GM18502 (cell line): ENCODE results near the gene ELL2.
A peak's percentile ranks its signal among the peaks of the same experiment; 100 is the strongest.
"Not testable (repeated sequence)": the region's sequence is repeated elsewhere in the genome, so short reads cannot be mapped to it uniquely, and the experiment has no call there.

Experiments
- ATAC-seq: cut with Tn5 transposase; IDR thresholded peaks from one replicate; pipeline ENCODE4 v1.9.1; 2021; ENCODE audit warnings: mild to moderate bottlenecking; ENCODE audit not compliant: unreplicated experiment, poor library complexity

ELL2 gene

DNA sequence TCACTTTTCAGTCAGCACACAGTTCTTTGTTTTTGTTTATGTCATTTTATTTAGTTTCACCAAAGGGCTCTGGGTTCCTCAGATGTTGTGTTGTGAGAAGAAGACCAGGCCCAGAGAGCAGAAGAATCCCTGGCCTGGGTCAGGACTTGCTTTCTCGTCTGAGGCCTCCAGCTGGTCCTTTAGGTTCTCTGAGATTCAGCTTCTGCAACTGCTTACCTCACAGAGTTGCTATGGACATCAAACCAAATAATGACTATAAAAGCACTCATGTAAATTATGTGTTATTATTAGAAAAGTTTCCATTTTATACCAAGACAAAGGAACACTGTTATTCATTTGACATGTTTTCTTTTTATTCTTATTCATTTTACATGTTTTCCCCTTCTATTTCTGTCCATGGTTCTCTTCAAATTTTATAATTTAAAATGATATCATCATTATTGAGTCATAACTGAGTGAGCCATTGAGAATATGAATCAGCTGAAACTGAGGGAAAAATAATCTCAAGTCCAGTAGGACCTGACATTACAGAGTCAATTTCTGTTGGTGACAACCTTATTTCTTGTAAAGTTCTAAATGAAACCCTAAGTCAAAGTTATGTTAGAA, 95.1 kb downstream of the ELL2 start:
- ATAC-seq = no peak

DNA sequence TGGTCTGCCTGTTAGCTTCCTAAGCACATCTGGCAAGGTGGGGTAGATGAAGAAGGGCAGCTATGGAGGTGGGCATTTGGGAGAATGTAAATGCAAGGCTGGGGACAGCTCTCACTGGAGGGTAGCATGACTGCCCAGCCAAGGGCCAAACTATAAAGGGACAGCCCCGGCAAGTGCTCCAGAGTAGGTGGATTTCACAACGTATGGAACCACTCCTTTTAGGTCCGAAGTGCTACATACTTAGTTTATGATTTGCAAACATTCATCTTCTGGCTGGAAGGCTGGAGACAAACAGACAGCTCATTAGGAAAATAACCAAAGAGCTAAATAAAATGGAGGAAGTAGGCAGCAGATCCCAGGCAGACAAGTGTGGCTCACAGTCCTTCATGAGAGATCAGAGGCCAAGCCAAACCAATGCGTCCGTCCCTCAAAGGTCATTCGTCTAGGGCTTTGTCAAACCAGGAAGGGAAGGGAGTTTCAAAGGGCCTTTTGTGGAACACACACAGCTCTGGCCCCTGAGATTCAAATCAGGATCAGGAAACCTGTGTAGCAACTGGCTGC, 96.6 kb downstream of the ELL2 start:
- ATAC-seq = no peak

DNA sequence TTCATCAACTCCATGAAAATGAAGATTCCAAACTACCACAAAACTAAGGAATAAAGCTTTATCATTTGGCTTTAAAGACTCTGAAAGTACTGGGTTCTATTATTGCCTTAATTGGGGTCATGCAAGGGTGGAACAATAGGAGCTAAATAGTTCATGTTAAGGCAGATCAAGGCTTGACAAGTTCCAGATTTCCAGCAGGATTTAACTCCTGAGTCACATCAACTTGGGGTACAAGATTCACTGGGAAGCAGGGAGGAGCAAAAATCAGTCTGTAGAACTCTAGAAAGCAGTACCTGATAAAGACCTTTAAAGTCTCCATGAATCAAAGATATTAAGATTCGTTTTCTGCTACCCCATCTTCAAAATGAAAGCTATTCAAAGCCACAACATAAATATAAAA, 97.2 kb downstream of the ELL2 start:
- ATAC-seq = no peak

DNA sequence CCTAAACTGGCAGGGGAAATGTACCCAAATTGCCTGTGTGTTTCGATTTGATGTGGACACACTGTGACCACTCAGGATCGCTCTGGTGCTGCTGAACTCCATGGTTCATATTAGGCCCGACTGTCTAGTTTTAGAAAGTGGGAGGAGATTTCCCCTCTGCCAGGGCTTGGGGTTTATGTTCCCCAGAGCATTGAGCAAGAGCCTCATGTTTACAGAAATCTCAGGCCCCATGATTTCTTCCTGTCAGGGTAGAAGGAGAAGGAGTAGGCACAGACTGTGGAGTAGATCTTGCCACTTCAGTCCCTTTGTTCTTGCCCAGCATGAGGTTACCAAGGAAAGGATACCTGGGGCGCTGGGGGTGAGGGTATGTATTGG, 98.3 kb downstream of the ELL2 start:
- ATAC-seq = no peak

DNA sequence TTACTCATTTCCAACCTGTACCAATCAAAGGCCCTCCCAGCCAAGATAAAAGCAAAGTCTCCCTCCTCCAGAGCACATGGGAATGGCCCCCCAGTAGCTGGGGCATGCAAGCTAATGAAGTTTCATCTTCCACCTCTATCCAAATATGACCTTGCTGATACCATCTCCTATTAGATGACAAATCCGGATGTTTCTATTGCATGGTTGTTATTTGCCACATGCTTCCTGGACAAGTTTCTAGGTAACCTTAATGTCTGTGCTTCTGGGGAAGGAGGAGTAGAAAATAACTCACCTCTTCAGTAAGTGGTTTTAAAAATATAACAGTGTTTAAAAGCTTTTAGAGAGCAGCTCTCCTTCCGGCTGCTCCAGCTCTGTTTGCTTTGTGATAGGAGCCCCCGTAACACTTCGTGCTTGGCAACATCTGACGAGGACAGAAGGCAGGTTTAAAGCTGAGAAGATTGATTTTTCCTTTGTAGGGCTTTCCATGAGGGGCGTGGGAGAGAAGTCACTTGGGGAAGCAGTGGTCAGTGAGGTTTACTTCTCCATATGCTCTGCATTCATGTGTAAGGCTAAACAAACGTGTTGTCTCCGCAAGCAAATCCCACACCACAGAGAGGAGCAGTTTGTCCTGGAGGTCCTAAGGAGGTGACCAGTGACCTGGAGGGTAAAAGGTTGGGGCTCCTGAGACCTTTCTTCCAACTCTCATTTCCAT, 98.8 kb downstream of the ELL2 start:
- no peak for ATAC-seq

DNA sequence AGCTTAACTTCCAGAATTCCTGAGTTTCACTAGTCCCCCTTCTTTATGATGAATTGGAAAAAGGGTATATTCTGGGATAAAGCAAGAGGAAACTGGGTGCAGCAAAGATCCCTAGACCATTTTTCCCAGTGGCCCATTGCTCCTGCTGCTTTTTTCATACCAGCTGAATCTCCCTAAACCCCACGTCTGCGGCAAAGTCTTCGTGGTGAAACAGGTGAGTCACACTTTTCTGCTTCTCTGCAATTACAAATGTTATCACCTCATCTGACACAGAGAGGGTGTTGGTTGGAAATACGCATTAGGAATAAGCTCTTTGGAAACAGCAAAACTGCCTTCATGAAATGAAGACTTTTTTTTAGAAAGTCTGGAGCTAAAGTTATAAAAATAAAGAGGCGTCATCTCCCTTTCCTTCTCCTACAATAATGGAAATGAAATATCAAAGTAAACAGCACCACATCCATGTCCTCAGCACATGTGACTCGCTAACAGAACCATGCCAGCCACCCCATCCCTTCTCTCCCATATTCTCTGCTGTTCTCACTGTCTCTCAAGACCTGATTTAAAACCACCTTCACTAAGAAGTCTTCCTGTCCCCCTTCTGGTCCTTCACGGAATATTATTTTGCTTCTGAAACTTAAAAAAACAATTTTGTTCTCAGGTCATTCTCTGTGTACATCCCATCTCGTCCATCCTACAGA, 99.6 kb downstream of the ELL2 start:
- ATAC-seq = no peak

DNA sequence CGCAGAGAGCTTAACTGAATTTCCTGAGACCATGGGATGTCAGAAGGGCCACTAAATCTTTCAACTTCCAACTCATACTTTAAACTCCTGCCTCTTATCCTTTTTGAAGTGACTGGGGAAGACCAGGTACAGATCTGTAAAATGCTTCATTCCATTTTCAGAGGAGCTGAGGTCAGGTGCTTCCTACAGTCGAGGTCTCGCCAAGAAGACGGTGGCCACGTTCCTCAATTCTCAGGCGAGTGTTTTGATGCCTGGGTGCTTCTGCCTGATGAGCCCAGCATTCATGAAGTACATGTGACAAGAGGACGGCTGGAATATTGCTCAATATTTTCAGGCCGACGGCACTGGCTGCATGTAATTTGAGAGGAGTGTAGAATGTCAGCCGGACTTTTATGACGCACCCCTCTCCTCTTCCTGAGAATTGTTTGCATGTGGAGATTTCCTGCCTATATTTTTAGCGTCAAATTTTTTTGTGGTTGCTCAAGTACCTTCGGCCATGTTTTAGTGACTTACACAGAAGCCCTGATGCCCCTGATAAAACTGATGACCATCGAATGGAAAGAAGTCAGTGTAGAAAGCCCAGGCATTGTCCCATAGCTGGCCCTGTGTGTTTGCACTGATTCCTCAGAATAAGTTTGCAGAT, 100.3 kb downstream of the ELL2 start:
- no peak for ATAC-seq

DNA sequence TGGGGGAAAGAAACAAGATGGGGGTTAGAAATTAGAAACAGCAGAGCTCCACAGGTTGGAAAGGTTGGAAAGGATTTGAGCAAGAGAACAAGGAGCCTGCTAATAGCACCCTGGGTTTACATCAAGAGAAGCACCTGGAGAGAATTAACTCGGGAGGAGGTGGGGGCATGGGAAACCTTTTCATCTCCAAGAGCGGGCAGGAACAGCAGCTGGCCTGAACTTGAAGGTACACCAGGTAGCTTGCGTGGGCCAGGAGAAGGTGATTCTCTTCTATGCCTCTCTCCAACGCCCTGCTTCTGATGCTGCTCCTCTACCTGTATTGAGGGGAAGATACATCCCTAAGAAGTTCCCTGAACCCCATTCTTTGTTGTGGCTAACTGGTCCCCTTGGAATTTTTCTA, 102.0 kb downstream of the ELL2 start:
- no peak for ATAC-seq

DNA sequence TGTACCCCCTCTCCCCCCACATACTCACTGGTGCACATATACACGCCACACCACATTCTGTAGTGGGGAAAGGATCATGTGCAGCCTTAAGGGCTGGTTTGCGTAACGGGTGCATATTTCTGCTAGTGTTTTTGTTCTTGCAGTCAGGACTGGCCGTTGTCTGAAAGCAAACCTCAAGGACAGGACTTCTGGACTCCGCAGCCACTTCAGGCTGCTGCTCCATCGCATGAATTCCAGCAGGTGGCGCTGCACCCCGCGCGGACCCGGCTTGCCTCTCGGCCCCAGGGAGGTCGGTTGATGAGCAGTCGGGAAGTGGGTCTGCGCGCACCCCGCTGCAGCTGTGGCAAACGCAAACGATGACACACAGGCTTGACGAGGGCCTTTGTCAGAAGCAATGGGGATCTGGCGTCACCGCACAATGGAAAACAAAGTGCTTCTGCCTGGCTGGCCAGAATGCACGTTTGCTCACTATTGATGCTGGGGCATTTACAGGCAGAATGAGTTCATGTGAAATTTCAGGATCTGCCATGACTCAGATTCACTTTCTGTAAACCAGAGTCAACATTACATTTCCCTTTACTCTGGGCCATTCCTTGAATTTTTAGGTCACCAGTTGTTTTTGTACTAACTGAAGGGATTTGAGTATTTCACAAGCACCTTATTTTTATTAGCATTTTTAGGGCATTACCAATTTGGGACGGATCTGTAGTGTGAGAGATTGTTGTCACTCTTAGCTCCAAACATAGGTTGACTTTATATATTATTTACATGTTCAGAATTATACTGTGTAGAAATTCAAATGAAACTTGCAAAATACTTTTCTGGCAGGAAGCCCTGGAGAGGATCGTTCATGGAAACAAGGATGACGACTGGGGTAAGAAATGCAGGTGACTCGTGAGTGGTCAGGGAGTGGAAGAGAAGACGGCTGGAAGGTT, 102.7 kb downstream of the ELL2 start:
- peak; percentile 82 for ATAC-seq

DNA sequence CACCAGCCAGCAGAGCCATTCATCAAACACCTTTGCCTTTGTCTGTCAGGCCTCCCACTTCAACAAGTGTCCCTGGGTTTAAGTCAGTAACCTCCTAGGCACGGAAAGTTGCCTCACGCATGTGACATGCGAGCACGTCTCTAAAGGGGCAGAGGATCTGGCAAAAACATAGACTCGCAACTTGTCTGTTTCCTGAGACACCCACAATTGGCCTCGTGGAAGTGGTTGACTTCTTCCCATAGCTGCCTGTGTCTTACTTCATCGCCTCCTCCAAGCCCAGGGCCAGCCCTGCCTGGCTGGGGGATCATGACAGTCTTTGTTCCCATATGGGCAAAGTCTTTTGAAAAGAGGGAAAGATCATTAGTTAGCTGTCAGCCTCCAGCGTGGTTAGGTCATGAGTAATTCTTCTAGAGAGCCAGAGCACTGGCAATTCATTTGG, 103.6 kb downstream of the ELL2 start:
- ATAC-seq = no peak

DNA sequence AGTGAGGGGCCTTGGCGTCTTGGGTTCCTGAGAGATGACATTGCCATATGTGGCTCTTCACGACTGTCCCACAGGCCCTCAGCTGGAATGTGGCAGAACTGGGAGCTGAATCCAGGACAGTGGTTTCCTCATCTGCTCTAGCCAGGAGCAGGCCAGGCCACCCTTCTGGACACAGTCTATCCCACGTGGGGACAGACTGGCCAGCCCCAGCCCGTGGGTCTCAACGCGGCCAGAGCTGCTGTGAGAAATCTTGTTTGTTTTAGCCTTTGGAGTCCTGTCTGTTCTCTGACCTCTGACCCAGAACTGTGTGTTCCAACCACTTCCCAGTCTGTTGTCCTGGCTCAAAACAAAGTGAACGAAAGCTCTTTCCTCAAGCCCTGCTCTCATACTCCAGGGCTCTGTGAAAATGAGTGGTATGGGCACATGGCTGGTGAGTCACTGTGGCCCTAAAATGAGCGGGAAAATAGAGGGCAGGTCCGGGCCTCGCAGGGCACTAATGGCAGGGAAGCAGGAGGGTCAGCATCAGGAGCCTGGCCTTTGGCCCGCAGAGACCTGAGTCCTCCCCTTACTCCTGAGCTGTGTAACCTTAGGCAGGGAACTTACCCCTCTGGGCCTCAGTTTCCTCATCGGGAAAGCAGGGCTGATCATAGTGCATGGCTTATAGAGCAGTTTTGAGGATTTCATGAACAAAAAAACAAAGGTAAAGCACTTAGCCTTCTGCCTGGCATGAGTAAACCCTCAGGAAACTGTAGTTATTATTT, 104.3 kb downstream of the ELL2 start:
- no peak for ATAC-seq

DNA sequence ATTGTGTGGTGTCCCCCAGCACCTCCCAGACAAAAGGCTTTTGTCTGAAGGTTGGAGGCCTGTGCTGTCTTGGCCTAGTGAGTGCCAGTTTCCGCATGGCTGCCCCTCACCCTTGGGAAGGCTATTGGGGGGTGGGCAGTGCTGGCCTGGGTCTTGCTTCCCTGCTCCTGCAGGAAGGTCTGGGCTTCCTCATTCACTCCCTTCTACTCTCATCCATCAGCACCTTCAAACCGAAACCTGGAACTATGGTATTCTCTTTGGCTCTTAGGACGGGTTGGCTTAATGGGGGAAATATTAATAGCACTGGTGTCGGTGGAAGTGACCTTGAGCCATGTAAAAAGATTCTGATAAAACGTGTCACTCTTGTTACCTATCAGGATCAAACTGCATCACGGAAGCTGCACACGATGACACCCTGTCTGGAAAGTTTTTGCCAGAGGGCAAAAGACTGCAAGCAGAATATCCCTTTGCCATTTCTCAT, 105.1 kb downstream of the ELL2 start:
- no peak for ATAC-seq

DNA sequence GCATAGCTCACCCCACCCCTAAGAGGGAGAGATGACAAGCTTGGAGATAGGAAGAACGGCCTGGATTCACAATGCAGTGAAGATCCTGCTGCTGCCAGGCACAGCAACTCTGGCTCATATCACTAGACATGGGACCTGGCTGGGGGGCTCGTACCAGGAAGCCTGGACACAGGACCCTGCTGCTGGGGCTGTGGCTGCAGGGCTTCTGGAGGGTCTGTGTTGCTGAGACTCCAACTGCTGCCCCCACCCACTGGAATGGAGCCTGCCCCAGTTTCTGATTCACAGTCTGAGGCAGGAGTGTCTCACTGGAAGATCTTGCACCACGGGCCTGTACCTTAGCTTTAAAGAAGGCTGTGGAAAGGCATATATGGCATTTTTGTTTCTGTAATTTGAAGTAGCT, 108.2 kb downstream of the ELL2 start:
- no peak for ATAC-seq

DNA sequence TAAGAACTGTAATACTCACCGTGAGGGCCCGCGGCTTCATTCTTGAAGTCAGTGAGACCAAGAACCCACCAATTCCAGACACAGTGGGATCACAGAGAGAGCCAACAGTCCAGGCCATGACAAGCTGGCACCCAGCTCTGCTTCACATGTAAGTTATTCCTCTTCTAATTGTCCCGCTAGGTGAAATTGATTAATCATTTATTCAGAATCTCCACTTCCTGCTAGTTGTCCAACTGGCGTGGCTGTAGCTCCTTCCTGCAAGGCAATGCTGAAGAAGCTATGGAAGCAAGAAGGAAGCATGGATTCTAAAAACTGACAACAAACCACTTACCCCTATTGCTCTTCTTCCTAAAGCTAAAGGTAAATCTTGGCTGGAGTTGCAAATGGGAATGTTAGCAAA, 109.1 kb downstream of the ELL2 start:
- ATAC-seq = no peak

DNA sequence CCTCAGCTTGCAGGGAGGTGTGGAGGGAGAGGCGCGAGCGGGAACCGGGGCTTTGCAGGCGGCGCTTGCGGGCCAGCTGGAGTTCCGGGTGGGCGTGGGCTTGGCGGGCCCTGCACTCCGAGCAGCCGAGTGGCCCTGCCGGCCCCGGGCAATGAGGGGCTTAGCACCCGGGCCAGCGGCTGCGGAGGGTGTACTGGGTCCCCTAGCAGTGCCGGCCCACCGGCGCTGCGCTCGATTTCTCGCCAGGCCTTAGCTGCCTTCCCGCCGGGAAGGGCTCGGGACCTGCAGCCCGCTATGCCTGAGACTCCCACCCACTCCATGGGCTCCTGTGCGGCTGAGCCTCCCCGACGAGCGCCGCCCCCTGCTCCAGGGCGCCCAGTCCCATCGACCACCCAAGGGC, 110.5 kb downstream of the ELL2 start:
- not testable (repeated sequence) for ATAC-seq

DNA sequence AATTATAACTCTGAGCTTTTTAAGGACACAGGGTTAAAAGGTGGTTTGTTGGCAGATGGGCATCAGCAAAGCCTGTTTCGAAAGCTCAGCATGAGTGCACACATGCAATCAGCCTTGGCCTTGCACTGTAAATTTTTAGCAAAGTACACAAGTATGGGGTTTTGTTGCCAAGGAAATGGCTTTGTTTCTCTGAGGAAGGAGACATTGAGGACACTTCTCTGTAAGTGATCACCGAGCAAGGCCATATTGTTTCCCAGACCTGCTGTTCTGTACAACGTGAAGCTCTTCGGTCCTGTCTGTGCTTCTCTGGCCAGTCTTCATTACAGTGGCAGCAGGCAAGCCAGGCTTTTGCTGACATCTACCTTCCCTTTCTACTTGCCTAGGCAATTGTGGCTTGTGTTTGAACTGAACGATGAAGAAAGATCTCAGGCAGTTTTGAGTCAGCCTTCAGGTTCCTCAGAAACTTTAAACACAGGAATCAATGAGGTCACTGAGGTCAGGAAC, 111.2 kb downstream of the ELL2 start:
- no peak for ATAC-seq

DNA sequence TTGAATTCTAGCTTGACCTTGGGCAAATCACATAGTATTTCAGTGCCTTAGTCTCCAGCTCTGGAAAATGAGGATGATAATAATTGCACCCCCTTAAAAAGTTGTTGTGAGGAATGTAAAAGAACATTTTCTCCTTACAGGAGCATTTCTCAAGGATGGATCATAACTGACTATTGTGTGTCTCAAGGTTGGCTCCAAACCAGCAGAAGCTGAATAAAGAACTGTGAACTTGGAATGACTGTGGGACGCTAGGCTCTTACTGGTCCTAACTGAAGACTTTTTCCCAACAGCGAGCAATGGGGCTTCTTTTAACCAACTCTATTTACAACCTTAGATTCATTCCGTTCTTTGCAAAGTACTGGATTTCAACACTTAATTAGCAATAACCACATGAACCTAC, 113.0 kb downstream of the ELL2 start:
- ATAC-seq = no peak

DNA sequence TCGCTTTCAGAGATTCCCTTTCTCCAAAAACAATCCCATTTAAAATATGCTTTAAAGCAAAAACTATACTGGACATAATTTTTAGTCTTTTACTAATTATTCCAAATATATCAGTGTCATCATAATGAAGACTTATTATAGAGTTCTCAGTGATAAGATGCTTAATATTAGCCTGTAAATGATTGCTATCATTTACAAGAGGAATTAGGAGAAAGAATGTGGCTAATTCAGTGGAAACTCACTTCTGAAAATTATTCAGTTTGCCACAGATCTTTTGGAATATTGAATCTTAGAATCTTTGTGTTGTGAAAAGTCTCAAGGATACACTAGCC, 114.4 kb downstream of the ELL2 start:
- no peak for ATAC-seq
